ENCODE data around the gene GOLGA8B. TPM values are rescaled to one million over a fixed set of nuclear protein-coding genes. Genes with fewer than 3 reads are reported as not detected.

Gene GOLGA8B
- polyA plus RNA-seq, 1 experiment = 25.6 TPM

DNA sequence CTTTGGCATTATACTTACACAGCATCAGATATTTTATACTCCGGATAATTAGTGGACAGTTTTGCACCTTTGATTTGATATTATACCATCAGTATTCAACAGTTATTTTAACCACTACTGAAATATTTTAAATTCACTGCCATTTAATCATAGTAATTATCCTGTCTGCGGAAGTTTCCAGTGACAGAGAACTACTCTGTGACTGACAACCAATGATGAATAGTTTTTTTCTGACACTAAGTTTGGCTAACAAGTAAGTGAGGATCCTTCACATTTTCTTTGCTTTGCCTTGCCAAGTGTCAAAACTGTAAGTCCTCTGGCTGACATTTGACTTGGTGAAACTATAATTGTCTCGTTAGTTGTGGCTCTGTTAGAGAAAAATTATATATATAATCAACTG, 30.5 kb upstream of the GOLGA8B start:
- no peaks in the 10 kb centered on the region for H3K27me3 ChIP-seq (ENCODE audit: control insufficient read depth, insufficient read depth, low read length)
- no peak overlapping the region for H3K4me3 ChIP-seq (ENCODE audit: low read depth, low read length)
- H3K9me3 ChIP-seq (ENCODE audit: control insufficient read depth, insufficient read depth, low read length) = no peaks in the 10 kb centered on the region
- H3K27ac ChIP-seq (ENCODE audit: low read depth, low read length) = no peak overlapping the region
- ChIA-PET POLR2A (interaction anchor here (0.7 kb wide), 1 partner anchor 94 kb away, joined by 3 read pairs; no protein-coding TSS in a partner anchor), CTCF (interaction anchor here (1.0 kb wide), 1 partner anchor 306 kb away, joined by 4 read pairs; no protein-coding TSS in a partner anchor)
- DNase-seq (ENCODE audit: low read depth, low spot score) = no peak
- TF ChIP-seq, protein P1, sequence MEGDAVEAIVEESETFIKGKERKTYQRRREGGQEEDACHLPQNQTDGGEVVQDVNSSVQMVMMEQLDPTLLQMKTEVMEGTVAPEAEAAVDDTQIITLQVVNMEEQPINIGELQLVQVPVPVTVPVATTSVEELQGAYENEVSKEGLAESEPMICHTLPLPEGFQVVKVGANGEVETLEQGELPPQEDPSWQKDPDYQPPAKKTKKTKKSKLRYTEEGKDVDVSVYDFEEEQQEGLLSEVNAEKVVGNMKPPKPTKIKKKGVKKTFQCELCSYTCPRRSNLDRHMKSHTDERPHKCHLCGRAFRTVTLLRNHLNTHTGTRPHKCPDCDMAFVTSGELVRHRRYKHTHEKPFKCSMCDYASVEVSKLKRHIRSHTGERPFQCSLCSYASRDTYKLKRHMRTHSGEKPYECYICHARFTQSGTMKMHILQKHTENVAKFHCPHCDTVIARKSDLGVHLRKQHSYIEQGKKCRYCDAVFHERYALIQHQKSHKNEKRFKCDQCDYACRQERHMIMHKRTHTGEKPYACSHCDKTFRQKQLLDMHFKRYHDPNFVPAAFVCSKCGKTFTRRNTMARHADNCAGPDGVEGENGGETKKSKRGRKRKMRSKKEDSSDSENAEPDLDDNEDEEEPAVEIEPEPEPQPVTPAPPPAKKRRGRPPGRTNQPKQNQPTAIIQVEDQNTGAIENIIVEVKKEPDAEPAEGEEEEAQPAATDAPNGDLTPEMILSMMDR (IDR thresholded peaks at IDR 0.05; ENCODE audit: low read depth, low read length) = no peak

DNA sequence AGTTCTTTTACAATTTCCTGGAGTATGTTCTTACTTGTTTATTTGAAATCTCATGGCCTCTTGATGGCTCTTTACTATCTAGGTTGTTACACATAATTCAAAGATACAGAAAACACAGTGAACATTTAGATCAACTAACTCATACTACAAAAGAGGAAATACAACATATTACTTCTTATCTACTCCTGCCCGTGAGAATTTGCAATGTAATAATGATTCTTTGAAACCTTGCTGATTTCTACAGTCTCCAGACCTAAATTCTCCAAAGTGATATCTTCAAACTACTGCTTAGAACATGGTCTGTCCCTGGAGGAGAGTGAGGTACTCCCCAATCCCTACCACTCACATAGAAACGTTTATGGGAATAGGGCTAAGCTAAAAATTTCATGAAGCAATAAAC, 29.9 kb upstream of the GOLGA8B start:
- Histone ChIP-seq H3K4me3 (ENCODE audit: low read depth, low read length) (no peak overlapping the region), H3K27ac (ENCODE audit: low read depth, low read length) (no peak overlapping the region), H3K27me3 (ENCODE audit: control insufficient read depth, insufficient read depth, low read length) (no peaks in the 10 kb centered on the region), H3K9me3 (ENCODE audit: control insufficient read depth, insufficient read depth, low read length) (no peaks in the 10 kb centered on the region)
- DNase-seq (ENCODE audit: low read depth, low spot score) = no peak
- TF ChIP-seq, protein P1 (IDR thresholded peaks at IDR 0.05; ENCODE audit: low read depth, low read length) = no peak
- ChIA-PET POLR2A (no interaction called here), CTCF (interaction anchor here (1.0 kb wide), 1 partner anchor 307 kb away, joined by 4 read pairs; no protein-coding TSS in a partner anchor)

DNA sequence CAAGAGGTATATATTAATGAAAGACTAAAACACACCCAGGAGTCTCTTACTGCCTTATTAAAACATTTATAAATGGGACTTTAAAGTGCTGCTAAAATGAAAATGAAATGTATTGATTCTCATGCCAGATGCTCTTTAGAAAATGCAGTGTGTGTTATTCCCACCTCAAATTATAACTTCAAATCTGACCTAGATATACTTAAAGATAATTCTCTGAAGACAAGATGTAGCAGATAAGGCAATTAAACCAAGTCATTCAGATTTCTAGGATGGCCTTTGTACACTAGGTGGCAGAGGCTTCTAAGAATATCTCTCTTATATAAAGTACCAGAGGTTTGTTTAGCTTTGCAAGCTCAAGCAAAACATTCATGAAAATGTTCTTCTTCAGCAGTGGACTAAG, 26.9 kb upstream of the GOLGA8B start:
- no peak for DNase-seq (ENCODE audit: low read depth, low spot score)
- Histone ChIP-seq H3K27ac (ENCODE audit: low read depth, low read length) (no peak overlapping the region), H3K4me3 (ENCODE audit: low read depth, low read length) (no peak overlapping the region), H3K27me3 (ENCODE audit: control insufficient read depth, insufficient read depth, low read length) (no peaks in the 10 kb centered on the region), H3K9me3 (ENCODE audit: control insufficient read depth, insufficient read depth, low read length) (no peaks in the 10 kb centered on the region)
- CTCF ChIA-PET = interaction anchor here (0.7 to 3.9 kb wide), 11 partner anchors 8 to 428 kb away, joined by 3 to 30 read pairs (median 4); no protein-coding TSS in a partner anchor
- POLR2A ChIA-PET = interaction anchor here (0.6 to 1.4 kb wide), 2 partner anchors 359 to 375 kb away, joined by 4 read pairs; partner anchors contain the start of gene AQR
- TF ChIP-seq, protein P1 (IDR thresholded peaks at IDR 0.05; ENCODE audit: low read depth, low read length) = peak; percentile 59

DNA sequence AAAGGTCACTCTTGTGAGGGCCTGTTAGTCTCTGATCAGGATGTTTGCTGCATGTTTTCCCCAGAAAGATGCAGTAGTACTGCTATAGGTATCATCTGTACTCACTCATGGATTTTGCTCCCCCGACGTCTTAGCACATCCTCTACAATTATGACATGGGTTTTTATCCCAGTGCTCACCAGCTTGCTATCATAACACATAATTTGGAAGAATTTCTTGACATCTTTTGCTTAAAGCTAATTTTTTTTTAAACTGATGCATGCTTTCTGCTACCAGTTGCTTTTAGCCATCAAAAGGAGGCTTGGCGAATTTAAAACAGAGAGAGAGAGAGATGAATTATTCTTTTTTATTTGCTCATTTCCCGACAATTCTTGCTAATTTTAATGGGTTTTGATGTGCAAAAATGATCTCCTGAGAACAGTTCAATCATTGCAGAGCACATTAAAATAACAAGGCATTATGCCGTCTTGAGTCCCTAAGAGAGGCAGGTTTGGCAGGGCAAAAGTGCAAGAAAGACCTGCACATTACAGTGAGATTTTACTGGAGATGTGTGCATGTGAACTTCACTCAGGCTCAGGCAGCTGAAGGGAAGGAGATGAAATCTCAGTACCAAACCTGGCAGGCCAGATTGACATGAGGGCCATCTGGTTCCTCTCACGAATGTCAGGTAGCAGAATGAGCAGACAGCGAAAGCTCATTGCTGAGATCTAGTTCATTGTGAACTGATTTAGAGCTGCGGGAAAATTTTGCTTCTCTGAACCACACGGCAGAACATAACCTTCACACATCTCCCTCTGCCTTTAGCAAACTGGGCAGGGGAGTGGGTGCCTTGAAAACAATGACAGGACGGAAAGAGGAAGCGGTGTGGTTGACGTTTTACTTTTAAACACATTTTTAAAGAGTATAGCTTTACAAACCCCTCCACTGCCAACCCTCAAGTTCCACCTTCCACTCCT, 25.9 kb upstream of the GOLGA8B start:
- no peak overlapping the region for H3K4me3 ChIP-seq (ENCODE audit: low read depth, low read length)
- no peaks in the 10 kb centered on the region for H3K9me3 ChIP-seq (ENCODE audit: control insufficient read depth, insufficient read depth, low read length)
- no peaks in the 10 kb centered on the region for H3K27me3 ChIP-seq (ENCODE audit: control insufficient read depth, insufficient read depth, low read length)
- no peak for DNase-seq (ENCODE audit: low read depth, low spot score)
- ChIA-PET POLR2A (no interaction called here), CTCF (interaction anchor here (0.8 to 3.9 kb wide), 6 partner anchors 9 to 313 kb away, joined by 3 to 30 read pairs (median 9); no protein-coding TSS in a partner anchor)
- TF ChIP-seq, protein P1 (IDR thresholded peaks at IDR 0.05; ENCODE audit: low read depth, low read length) = no peak
- H3K27ac ChIP-seq (ENCODE audit: low read depth, low read length) = no peak overlapping the region

DNA sequence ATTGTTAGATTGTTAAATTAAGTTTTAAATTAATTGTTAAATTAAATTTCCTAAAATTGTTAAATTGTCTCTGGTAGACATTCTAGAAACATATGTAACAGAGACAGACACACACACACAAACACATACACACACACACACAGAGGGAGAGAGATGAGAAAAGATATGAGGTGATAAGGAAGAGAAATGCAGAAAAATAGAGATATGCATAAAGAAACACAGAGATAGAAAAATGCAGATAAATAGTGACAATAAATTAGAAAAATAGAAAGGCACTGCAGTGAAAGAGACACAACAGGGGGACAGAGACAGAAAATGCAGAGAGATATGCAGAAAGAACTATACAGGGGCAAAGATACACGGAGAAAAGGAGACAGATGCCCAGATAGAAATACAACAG, 25.1 kb upstream of the GOLGA8B start:
- no peak for DNase-seq (ENCODE audit: low read depth, low spot score)
- POLR2A ChIA-PET = no interaction called here
- CTCF ChIA-PET = no interaction called here

More for the DNA sequence above, 25.1 kb upstream of the GOLGA8B start:
- Histone ChIP-seq H3K27me3 (ENCODE audit: control insufficient read depth, insufficient read depth, low read length) (peaks cover 3% of the 10 kb centered on the region), H3K27ac (ENCODE audit: low read depth, low read length) (no peak overlapping the region), H3K9me3 (ENCODE audit: control insufficient read depth, insufficient read depth, low read length) (no peaks in the 10 kb centered on the region), H3K4me3 (ENCODE audit: low read depth, low read length) (no peak overlapping the region)
- TF ChIP-seq, protein P1 (IDR thresholded peaks at IDR 0.05; ENCODE audit: low read depth, low read length) = no peak
